ENCODE measurements around the gene KRT6A.

Gene KRT6A

GRCh38 chr12:52493172-52493571 lies at the start of gene KRT6A:
Gene KRT6A (minus strand): TSS chr12:52493257. CDS start chr12:52493188, 69 bp downstream.
- DNase-seq: no peak

- DNase-seq: no peak
Measured at GRCh38 chr12:52542157-52542556, 49.1 kb upstream of the KRT6A start.

GRCh38 chr12:52541709-52542108 lies 48.7 kb upstream of the KRT6A start:
- DNase-seq: no peak

GRCh38 chr12:52540531-52540930 lies 47.5 kb upstream of the KRT6A start:
- no peak for DNase-seq

GRCh38 chr12:52539821-52540173 lies 46.7 kb upstream of the KRT6A start:
- no peak for DNase-seq

GRCh38 chr12:52539083-52539820 lies 46.2 kb upstream of the KRT6A start:
- no peak for DNase-seq

- no peak for DNase-seq
Measured at GRCh38 chr12:52537101-52537500, 44.0 kb upstream of the KRT6A start.

GRCh38 chr12:52535574-52535973 lies 42.5 kb upstream of the KRT6A start:
- DNase-seq: no peak

GRCh38 chr12:52534482-52534881 lies 41.4 kb upstream of the KRT6A start:
- DNase-seq: no peak

GRCh38 chr12:52533686-52534470 lies 40.8 kb upstream of the KRT6A start:
- DNase-seq: no peak

- no peak for DNase-seq
Measured at GRCh38 chr12:52532636-52533035, 39.6 kb upstream of the KRT6A start.

- no peak for DNase-seq
Measured at GRCh38 chr12:52531566-52532300, 38.7 kb upstream of the KRT6A start.

GRCh38 chr12:52530905-52531304 lies 37.8 kb upstream of the KRT6A start:
- no peak for DNase-seq

- no peak for DNase-seq
Measured at GRCh38 chr12:52530366-52530765, 37.3 kb upstream of the KRT6A start.

GRCh38 chr12:52529846-52530245 lies 36.8 kb upstream of the KRT6A start:
- DNase-seq: no peak

GRCh38 chr12:52529417-52529816 lies 36.4 kb upstream of the KRT6A start:
- DNase-seq: no peak

- DNase-seq: no peak
Measured at GRCh38 chr12:52528641-52529143, 35.6 kb upstream of the KRT6A start.

GRCh38 chr12:52527121-52527800 lies 34.2 kb upstream of the KRT6A start:
- DNase-seq: no peak

- DNase-seq: no peak
Measured at GRCh38 chr12:52526511-52526951, 33.5 kb upstream of the KRT6A start.

GRCh38 chr12:52525661-52526499 lies 32.8 kb upstream of the KRT6A start:
- no peak for DNase-seq

- no peak for DNase-seq
Measured at GRCh38 chr12:52524898-52525591, 32.0 kb upstream of the KRT6A start.
